SK-N-SH (cell line): ENCODE data around the gene PRKN. TPM values are rescaled to one million over a fixed set of nuclear protein-coding genes. Genes with fewer than 3 reads are reported as not detected.

Experiments
- CTCF ChIA-PET: fragments of 300-600, 350-600 bp; formaldehyde crosslinking; extraction: SDS; loops from one replicate; lab custom pipeline; 2021; lab: Yijun Ruan, JAX
- POLR2A ChIA-PET: fragments of 350-600 bp; sonication (Branson Sonifier 250); formaldehyde crosslinking; extraction: SDS; loops from one replicate; lab custom pipeline; 2020; ENCODE audit warnings: antibody characterized with exemption, inconsistent platforms; lab: Yijun Ruan, JAX
- DNase-seq: peaks from one replicate; pipeline ENCODE4 v3.0.0; 2012
- H2AFZ ChIP-seq: fragments of 200-600 bp; sonication (generic); 2 replicates; pipeline ENCODE4 v1.8.1; 2016; ENCODE audit warnings: antibody characterized with exemption, mild to moderate bottlenecking, low read depth
- H3F3A ChIP-seq: fragments of 200-600 bp; sonication (generic); replicated peaks from 2 replicates; pipeline ENCODE3; 2016; ENCODE audit warnings: antibody characterized with exemption, mild to moderate bottlenecking; ENCODE audit not compliant: insufficient read depth
- H3K27ac ChIP-seq, 2 experiments: fragments of 200-500 bp in 1 of 2; fragments of 200-600 bp in 1 of 2; sonication (Bioruptor generic) in 1 of 2; sonication (generic), shearing (Covaris generic) in 1 of 2; 2 replicates each; pipeline versions ENCODE4 v1.5.1 to v1.6.1; 2014 to 2016; ENCODE audit warnings: low read depth in 2 of 2, inconsistent platforms in 1 of 2, low read length in 1 of 2, mild to moderate bottlenecking in 1 of 2, mixed read lengths in 1 of 2
- H3K27me3 ChIP-seq: fragments of 200-600 bp; sonication (generic), shearing (Covaris generic); 2 replicates; pipeline ENCODE4 v1.6.1; 2016; ENCODE audit warnings: mixed run types; ENCODE audit not compliant: insufficient read depth
- H3K36me3 ChIP-seq, 2 experiments: fragments of 200-500 bp in 1 of 2; fragments of 200-600 bp in 1 of 2; sonication (Bioruptor generic) in 1 of 2; sonication (generic) in 1 of 2; replicated peaks in 1 of 2; 2 replicates each; pipeline versions ENCODE3 to v1.5.1; 2014 to 2016; ENCODE audit warnings: low read length in 1 of 2, mild to moderate bottlenecking in 1 of 2; ENCODE audit not compliant: insufficient read depth in 2 of 2, control insufficient read depth in 1 of 2
- H3K4me1 ChIP-seq, 2 experiments: fragments of 200-500 bp in 1 of 2; fragments of 200-600 bp in 1 of 2; sonication (Bioruptor generic) in 1 of 2; sonication (generic), shearing (Covaris generic) in 1 of 2; 2 replicates each; pipeline versions ENCODE4 v1.5.1 to v1.6.1; 2014 to 2016; ENCODE audit warnings: low read depth in 1 of 2, low read length in 1 of 2, mixed run types in 1 of 2; ENCODE audit not compliant: insufficient read depth in 2 of 2, control insufficient read depth in 1 of 2
- H3K4me2 ChIP-seq: fragments of 200-600 bp; sonication (generic), shearing (Covaris generic); 2 replicates; pipeline ENCODE4 v1.6.1; 2017; ENCODE audit warnings: mixed run types
- H3K4me3 ChIP-seq, 2 experiments: fragments of 200-500 bp in 1 of 2; fragments of 200-600 bp in 1 of 2; sonication (Bioruptor generic) in 1 of 2; sonication (generic), shearing (Covaris generic) in 1 of 2; 2 replicates each; pipeline versions ENCODE4 v1.5.1 to v1.8.1; 2014 to 2016; ENCODE audit warnings: low read depth in 2 of 2, inconsistent platforms in 1 of 2, low read length in 1 of 2, mild to moderate bottlenecking in 1 of 2, mixed read lengths in 1 of 2, moderate library complexity in 1 of 2
- H3K79me2 ChIP-seq: fragments of 200-600 bp; sonication (generic); 2 replicates; pipeline ENCODE4 v1.8.1; 2017; ENCODE audit warnings: mild to moderate bottlenecking; ENCODE audit not compliant: insufficient read depth
- H3K9ac ChIP-seq: fragments of 200-600 bp; sonication (generic); 2 replicates; pipeline ENCODE4 v1.6.1; 2017; ENCODE audit warnings: mixed run types
- H3K9me2 ChIP-seq: fragments of 200-600 bp; sonication (generic); 2 replicates; pipeline ENCODE4 v1.6.1; 2017; ENCODE audit warnings: mixed run types
- H3K9me3 ChIP-seq: fragments of 200-600 bp; sonication (generic); 2 replicates; pipeline ENCODE4 v1.6.1; 2017; ENCODE audit warnings: mixed run types, mild to moderate bottlenecking, moderate library complexity
- H4K20me1 ChIP-seq: fragments of 200-600 bp; sonication (generic); 2 replicates; pipeline ENCODE4 v1.6.1; 2017; ENCODE audit warnings: mild to moderate bottlenecking, mixed run types; ENCODE audit not compliant: insufficient read depth
- CHD2 ChIP-seq: fragments of 150-350 bp; IDR thresholded peaks from 2 replicates; pipeline ENCODE4 v1.6.1; 2018; ENCODE audit warnings: low read length; ENCODE audit not compliant: partially characterized antibody
- CTCF ChIP-seq: fragments of 200-600 bp; sonication (generic); IDR thresholded peaks from 2 replicates; pipeline ENCODE4 v1.6.1; 2017; ENCODE audit warnings: antibody characterized with exemption, mild to moderate bottlenecking, moderate library complexity
- EZH2phosphoT487 ChIP-seq: fragments of 200-600 bp; sonication (generic); IDR thresholded peaks from 2 replicates; pipeline ENCODE4 v1.6.1; 2017; ENCODE audit warnings: low read depth, mixed run types, mild to moderate bottlenecking, antibody characterized with exemption, moderate library complexity, borderline replicate concordance
- FOSL2 ChIP-seq: IDR thresholded peaks from 2 replicates; pipeline ENCODE4 v1.4.0; 2012; ENCODE audit warnings: low read depth, mild to moderate bottlenecking, moderate library complexity, borderline replicate concordance
- FOXJ3 ChIP-seq: sonication (generic); formaldehyde crosslinking; IDR thresholded peaks from 2 replicates; pipeline ENCODE4 v1.5.1; 2020; ENCODE audit warnings: mild to moderate bottlenecking, missing genetic modification reagents
- FOXM1 ChIP-seq: IDR thresholded peaks from 2 replicates; pipeline ENCODE4 v1.4.0; 2012; ENCODE audit warnings: low read depth, mild to moderate bottlenecking
- MAX ChIP-seq: IDR thresholded peaks from 2 replicates; pipeline ENCODE4 v1.4.0; 2012; ENCODE audit warnings: low read depth
- NFIC ChIP-seq: IDR thresholded peaks from 2 replicates; pipeline ENCODE4 v1.4.0; 2012; ENCODE audit warnings: borderline replicate concordance
- NRF1 ChIP-seq: IDR thresholded peaks from 2 replicates; pipeline ENCODE4 v1.6.1; 2012; ENCODE audit warnings: low read depth, mild to moderate bottlenecking, low read length
- RAD21 ChIP-seq: IDR thresholded peaks from 2 replicates; pipeline ENCODE4 v1.6.1; 2012; ENCODE audit warnings: mild to moderate bottlenecking, low read length
- RFX5 ChIP-seq: IDR thresholded peaks from 2 replicates; pipeline ENCODE4 v1.6.1; 2012; ENCODE audit warnings: mild to moderate bottlenecking, improper control_type of control experiment, low read length
- SIN3A ChIP-seq: IDR thresholded peaks from 2 replicates; pipeline ENCODE4 v1.6.1; 2012; ENCODE audit warnings: low read depth, mild to moderate bottlenecking, low read length, moderate library complexity, borderline replicate concordance
- SMC3 ChIP-seq: IDR thresholded peaks from 2 replicates; pipeline ENCODE4 v1.6.1; 2012; ENCODE audit warnings: low read depth, low read length, improper control_type of control experiment
- TAF1 ChIP-seq: IDR thresholded peaks from 2 replicates; pipeline ENCODE4 v1.6.1; 2012; ENCODE audit warnings: low read depth, mild to moderate bottlenecking, low read length, moderate library complexity, borderline replicate concordance
- TCF12 ChIP-seq: IDR thresholded peaks from 2 replicates; pipeline ENCODE4 v1.4.0; 2012
- YY1 ChIP-seq: IDR thresholded peaks from 2 replicates; pipeline ENCODE4 v1.4.0; 2012; ENCODE audit warnings: low read depth, mild to moderate bottlenecking
- ZBTB33 ChIP-seq: IDR thresholded peaks from 2 replicates; pipeline ENCODE4 v1.4.0; 2012; ENCODE audit warnings: low read depth, borderline replicate concordance
- WGBS: methylation state at CpG from one replicate; pipeline ENCODE4 v1.1.6; 2017; ENCODE audit warnings: low lambda C conversion rate; 5-methylcytosine and 5-hydroxymethylcytosine counted together
- polyA plus RNA-seq, 3 experiments: library from polyadenylated mRNA; depleted of rRNA; stranded (reverse); fragments of >200 nt; gene quantifications; 2 replicates each; pipeline ENCODE4 v1.2.3, GENCODE V29; 2012

The PRKN gene
- polyA plus RNA-seq, 1 of the 3 experiments (the other 2 are of a cell fraction), result 0.76 TPM

GRCh38 chr6:162267126-162267525 is 460.4 kb downstream of the PRKN start:
- Histone ChIP-seq H3K4me2 (no peak overlapping the region), H4K20me1 (no peaks in the 10 kb centered on the region), H3K4me1 (no peaks in the 10 kb centered on the region; a peak in 1 of 4 replicates), H3F3A (no peaks in the 10 kb centered on the region), H3K36me3 (no peaks in the 10 kb centered on the region), H3K4me3 (no peak overlapping the region), H3K9me2 (no peaks in the 10 kb centered on the region), H3K27me3 (no peaks in the 10 kb centered on the region), H3K27ac (no peak overlapping the region), H3K9ac (no peak overlapping the region), H2AFZ (no peak overlapping the region), H3K9me3 (no peaks in the 10 kb centered on the region), H3K79me2 (no peaks in the 10 kb centered on the region)
- ChIA-PET CTCF (interaction anchor here (1.0 to 1.2 kb wide), 2 partner anchors 9 to 13 kb away, joined by 3 read pairs; no protein-coding TSS in a partner anchor), POLR2A (no interaction called here)
- 50% methylated on average over 4 of the region's 4 CpGs for WGBS
- TF ChIP-seq RFX5, result no peak
- no peak for DNase-seq

- Histone ChIP-seq H3K9ac (no peak overlapping the region), H3K9me2 (no peaks in the 10 kb centered on the region), H3K36me3 (no peaks in the 10 kb centered on the region), H3K4me2 (no peak overlapping the region), H3K9me3 (no peaks in the 10 kb centered on the region), H2AFZ (no peak overlapping the region), H4K20me1 (no peaks in the 10 kb centered on the region), H3K27me3 (no peaks in the 10 kb centered on the region), H3F3A (no peaks in the 10 kb centered on the region), H3K27ac (no peak overlapping the region), H3K4me1 (no peaks in the 10 kb centered on the region), H3K79me2 (no peaks in the 10 kb centered on the region), H3K4me3 (no peak overlapping the region)
- ChIA-PET POLR2A (no interaction called here), CTCF (no interaction called here)
- DNase-seq, result no peak
- 54% methylated on average over 6 of the region's 6 CpGs for WGBS
- TF ChIP-seq SIN3A (no peak), CHD2 (no peak), TCF12 (no peak), CTCF (no peak), EZH2phosphoT487 (no peak), FOXM1 (no peak), RAD21 (no peak), RFX5 (no peak), FOXJ3 (no peak), TAF1 (no peak), MAX (no peak), ZBTB33 (no peak), NRF1 (no peak), SMC3 (no peak), FOSL2 (no peak), NFIC (no peak), YY1 (no peak)
- TF ChIP-seq, all 33 proteins: peak for 0
These were observed 463.0 kb downstream of the PRKN start for GRCh38 chr6:162264581-162264980.
